IPS-NIHi11 (cell line): ENCODE measurements around the gene ITSN1.
A peak's percentile ranks its signal among the peaks of the same experiment; 100 is the strongest.

Experiments
- DNase-seq: peaks from one replicate; pipeline ENCODE4 v3.0.0; 2012; ENCODE audit warnings: mixed read lengths, low spot score

The ITSN1 gene

GRCh38 chr21:33932731-33933130 is 290.4 kb downstream of the ITSN1 start:
- DNase-seq, result no peak

DNA sequence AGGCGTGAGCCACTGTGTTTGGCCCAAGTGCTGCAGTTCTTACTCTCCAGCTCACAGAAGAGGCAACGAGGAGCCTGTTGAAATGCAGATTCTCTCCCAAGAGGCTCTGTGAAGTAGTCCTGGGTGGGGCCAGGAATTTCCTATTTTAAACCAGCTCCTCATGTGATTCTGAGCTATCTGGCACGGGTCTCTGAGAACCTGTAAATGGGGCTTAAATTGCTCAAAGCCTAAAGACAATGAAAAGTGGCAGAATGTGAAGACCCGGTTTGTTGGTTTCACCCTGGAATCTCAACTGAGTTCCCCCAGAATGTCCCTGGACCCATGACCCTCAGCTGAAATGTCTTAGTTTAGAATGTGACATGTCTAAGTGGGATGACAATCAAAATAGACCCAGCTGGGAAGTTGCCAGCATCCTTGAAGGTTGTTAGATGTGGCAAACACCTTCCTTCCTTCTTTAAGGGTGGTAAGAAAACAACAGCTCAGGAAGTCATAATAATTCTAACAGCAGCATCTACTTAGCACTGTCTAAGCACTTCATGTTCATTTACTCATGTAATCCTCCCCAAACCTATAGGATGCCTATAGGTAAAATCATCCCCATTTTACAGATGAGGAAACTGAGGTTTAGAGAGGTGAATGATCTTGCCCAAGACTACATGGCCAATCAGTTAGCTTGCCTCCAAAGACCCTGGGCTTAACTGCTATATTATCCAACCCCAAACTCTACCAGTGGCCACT is 294.2 kb downstream of the ITSN1 start:
- no peak for DNase-seq

DNA sequence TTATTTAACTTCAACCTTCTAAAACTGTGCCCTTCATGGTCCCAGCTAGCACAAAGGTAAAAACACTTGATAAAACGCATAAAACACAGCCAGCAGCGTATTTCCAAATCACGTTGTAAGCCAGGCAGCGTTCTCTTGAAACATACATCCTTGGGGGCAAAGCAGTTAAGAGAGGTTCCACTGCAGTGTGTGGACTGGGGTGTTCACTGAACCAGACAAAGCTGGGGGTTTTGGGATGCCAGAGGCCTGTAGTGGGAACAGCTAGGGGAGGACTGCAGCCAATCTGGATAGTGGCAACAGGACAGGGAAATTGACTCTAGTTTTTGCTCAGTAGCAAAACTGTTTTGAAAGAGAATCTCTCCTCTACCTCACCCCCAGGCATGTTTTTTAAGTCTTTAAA is 294.8 kb downstream of the ITSN1 start:
- DNase-seq, result no peak

GRCh38 chr21:33937931-33938339 is 295.6 kb downstream of the ITSN1 start:
- DNase-seq, result no peak

GRCh38 chr21:33938381-33938780 is 296.1 kb downstream of the ITSN1 start:
- DNase-seq, result no peak

- no peak for DNase-seq
These were observed 296.9 kb downstream of the ITSN1 start for GRCh38 chr21:33939226-33939625.

DNA sequence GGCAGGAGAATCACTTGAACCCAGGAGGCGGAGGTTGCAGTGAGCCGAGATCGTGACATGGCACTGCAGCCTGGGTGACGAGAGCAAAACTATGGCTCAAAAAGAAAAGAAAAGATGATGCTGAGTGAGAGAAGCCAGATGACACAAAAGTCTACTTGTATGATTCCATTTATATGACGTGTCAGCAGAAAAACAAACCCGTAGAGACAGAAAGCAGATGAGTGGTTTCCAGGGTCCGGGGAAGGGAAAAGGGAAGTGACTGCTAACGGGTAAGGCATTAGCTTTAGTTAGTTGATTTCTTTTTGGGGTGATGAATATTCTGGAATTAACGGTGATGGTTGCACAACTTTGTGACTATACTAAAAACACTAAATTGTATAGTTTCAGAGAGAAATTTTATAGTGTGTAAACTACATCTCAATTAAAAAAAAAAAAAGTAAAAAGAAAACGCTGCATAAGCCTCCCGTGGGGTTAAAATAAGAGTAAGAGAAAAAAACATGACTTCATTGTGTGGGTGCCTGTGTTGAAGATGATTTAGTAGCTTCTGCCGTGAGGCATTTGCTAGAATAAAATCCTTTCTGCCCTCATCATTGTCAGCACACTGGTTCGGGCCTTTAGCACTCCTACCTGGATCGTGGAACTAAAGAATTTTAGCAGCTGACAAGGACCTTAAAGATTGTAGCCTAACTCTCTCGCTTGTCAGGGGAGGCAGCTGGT is 298.0 kb downstream of the ITSN1 start:
- no peak for DNase-seq

- no peak for DNase-seq
These were observed 298.6 kb downstream of the ITSN1 start for GRCh38 chr21:33940881-33941245.

GRCh38 chr21:33942426-33942825 is 300.1 kb downstream of the ITSN1 start:
- no peak for DNase-seq

- DNase-seq, result no peak
These were observed 301.0 kb downstream of the ITSN1 start for GRCh38 chr21:33943293-33943692.

DNA sequence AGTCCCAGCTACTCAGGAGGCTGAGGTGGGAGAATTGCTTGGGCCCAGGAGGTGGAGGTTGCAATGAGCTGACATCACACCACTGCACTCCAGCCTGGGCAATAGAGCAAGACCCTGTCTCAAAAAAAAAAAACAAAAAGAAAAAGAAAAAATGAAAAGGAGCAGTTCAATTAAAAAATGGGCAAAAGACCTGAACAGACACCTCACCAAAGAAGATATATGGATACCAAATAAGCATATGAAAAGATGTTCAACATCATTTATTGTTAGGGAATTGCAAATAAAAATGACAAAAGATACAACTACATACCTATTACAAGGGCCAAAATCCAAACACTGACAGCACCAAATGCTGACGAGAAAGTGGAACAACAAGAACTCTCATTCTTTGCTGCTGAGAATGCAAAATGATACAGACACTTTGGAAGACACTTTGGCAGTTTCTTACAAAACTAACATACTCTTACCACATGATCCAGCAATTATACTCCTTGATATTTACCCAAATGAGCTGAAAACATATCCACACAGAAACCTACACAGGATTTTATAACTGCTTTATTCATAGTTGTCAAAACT is 302.0 kb downstream of the ITSN1 start:
- no peak for DNase-seq

DNA sequence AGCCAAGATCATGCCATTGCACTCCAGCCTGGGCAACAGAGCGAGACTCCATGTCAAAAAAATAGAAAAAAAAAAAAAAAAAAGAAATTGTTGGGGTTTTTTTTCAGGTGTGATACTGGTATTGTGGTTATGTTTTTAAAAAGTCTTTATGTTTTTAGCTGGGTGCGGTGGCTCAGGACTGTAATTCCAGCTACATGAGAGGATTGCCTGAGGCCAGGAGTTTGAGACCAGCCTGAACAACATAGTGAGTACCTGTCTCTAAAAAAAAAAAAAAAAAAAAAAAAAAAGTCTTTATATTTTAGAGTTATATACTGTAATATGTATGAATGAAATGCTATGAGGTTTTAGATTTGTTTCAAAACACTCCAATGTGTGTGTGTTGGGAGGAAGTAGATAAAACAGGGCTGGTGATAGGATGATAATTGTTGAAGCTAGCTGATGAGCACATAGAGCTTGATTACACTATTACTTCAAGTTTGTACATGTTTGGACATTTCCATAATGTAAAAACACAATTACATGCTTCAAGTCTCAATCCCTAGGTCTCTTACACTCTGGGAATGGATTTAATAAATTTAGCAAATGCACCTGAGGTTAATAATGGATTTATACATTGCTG is 303.5 kb downstream of the ITSN1 start:
- DNase-seq, result no peak

DNA sequence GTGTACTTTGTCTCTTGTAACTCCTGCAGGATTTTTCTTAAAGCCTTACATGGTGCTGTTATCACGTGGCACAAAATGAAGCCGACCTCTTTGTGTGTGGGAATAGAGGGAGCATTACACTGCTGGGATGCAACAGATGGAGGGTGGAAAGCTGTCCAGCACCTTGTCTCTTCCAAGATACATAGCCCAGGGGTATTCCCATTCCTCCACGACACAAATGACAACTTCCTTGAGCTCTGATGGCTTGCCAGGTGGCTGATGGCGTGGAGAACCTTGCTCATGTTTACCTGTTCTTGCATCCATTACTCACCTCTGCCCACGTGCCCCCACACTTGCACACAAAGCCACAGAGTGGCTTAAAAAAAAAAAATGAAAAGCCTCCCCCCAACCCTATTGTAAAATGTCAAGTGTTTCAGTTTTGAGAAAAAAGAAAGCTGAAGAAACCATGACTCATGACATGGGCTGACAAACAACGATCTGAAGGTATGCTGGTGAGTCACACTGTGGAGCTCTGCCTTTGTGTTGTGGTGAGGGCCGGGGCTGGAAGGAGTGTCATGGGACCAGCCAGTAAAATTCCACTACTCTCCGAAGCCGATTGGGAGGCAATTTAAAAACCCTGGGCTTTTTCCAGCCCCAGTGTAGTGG is 305.3 kb downstream of the ITSN1 start:
- peak; percentile 89 for DNase-seq

DNA sequence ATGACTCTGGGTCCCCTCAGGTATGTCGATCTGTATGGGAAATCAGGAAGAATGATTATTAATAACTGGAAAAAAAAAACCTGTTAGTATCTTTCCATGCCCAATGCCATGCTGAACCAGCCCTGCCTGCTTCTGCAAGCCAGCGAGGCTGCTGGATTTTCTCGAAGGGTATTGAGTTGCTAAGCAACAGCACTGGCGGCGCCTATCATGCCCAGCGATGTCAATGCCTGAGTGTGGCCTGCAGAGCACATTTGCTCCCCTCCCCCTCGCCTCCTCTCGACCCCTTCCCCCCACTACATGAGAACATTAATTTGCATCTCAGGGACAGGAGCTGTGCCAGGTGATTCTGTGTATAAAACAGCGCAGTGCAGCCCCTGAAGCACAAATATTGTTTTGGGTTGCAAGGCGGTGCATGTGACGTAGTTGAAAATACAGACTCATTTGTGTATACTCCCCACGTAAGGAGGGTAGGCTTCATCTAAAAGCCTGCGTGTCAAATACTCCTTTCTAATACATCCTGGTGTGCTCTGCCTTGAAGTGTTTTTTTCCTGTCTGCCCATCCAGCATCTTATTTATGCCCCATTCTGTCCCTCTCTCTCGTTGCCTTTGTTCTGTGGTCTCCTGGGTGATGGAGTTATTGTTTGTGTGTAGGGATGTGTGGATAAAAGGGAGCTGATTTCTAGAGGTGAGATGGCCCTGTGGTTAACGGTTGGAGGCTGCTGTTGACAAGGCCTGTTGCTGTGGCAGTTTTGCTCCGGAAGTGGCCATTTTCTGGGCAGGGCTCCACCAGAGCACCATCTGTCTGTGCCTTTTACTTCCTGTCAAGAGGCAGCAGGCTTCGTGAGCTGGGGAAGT is 306.0 kb downstream of the ITSN1 start:
- DNase-seq, result peak; percentile 88

- no peak for DNase-seq
These were observed 306.7 kb downstream of the ITSN1 start for GRCh38 chr21:33948951-33949444.
